Psoas muscle (tissue), 8 donors: Measurements from ENCODE around the gene SRXN1. TPM values are rescaled to one million over a fixed set of nuclear protein-coding genes. Genes with fewer than 3 reads are reported as not detected.

Experiments
- ATAC-seq, 4 donors: fragments of 200-7000 bp; cut with Tn5 transposase; one replicate each; pipeline ENCODE4 v1.9.1; 2020; ENCODE audit warnings: moderate library complexity in 3 of 4, mild to moderate bottlenecking in 2 of 4
- DNase-seq, 2 donors: peaks; one replicate each; pipeline ENCODE4 v3.0.0-alpha.2; 2020
- H3K27ac ChIP-seq: fragments of 200-600 bp; one replicate; pipeline ENCODE4 v1.8.0; 2022
- H3K27me3 ChIP-seq, 3 donors: fragments of 200-600 bp in 1 of 3; one replicate each; pipeline versions ENCODE4 v1.6.1 to v1.8.0; 2013 to 2022; ENCODE audit warnings: low read length in 2 of 3, mild to moderate bottlenecking in 2 of 3, moderate library complexity in 1 of 3; ENCODE audit not compliant: insufficient read depth in 3 of 3
- H3K36me3 ChIP-seq, 2 donors: fragments of 200-600 bp in 1 of 2; one replicate each; pipeline versions ENCODE4 v1.6.1 to v1.8.0; 2013 to 2022; ENCODE audit warnings: low read depth in 1 of 2, mild to moderate bottlenecking in 1 of 2, moderate library complexity in 1 of 2; ENCODE audit not compliant: insufficient read depth in 1 of 2
- H3K4me1 ChIP-seq: fragments of 200-600 bp; one replicate; pipeline ENCODE4 v1.8.0; 2022
- H3K4me3 ChIP-seq: fragments of 200-600 bp; one replicate; pipeline ENCODE4 v1.8.0; 2022; ENCODE audit warnings: mild to moderate bottlenecking
- H3K9me3 ChIP-seq: fragments of 200-600 bp; one replicate; pipeline ENCODE4 v1.8.0; 2022
- CTCF ChIP-seq: fragments of 200-600 bp; IDR thresholded peaks from one replicate; pipeline ENCODE4 v1.8.0; 2022; ENCODE audit warnings: antibody characterized with exemption
- WGBS, 3 donors: extraction: QIAGEN DNeasy Blood & Tissue Kit; methylation state at CpG; one replicate each; pipeline versions ENCODE4 v1.1.6 to v1.1.7; 2013; 5-methylcytosine and 5-hydroxymethylcytosine counted together
- intact Hi-C, 2 donors: fragments of 100-400 bp; cut with DNase I; formaldehyde crosslinking; loops; one replicate each; pipeline versions ENCODE4 v1.11.0 to v1.14.2; 2022
- polyA plus RNA-seq, 3 donors: library from polyadenylated mRNA; stranded (reverse); fragments of 200-250 nt; gene quantifications; one replicate each; pipeline ENCODE4 v1.2.3, GENCODE V29; 2013
- total RNA-seq, 4 donors: library from RNA; stranded (reverse); fragmentation: NEBNext Ultra II Directional in 2 of 4; extraction: Animal tissue kit (Norgen Biotek cat#: 25700) in 2 of 4; gene quantifications; one replicate each; pipeline versions ENCODE4 v1.2.1 to v1.2.4, GENCODE V29; 2021 to 2023
- donor health status: healthy with polysubstance abuse.
- donor health status: DM: no; HTN: no; CAD: no; lungs with moderate emphysema.
- donor health status: Bipolar disorder and iron deficiency.
- donor health status: healthy.
- donor health status: DM: yes; HTN: yes; CAD: no.
- donor health status: DM: no; HTN: no; CAD: no.
- donor health status: DM: no; HTN: no; CAD: no.
- donor health status: DM: yes; HTN: yes; CAD: no.

The SRXN1 gene
- total and polyA plus RNA-seq, 7 donors, result 30.7 to 172 (median 69.6) TPM

- peak overlapping the region; percentile 41 for H3K4me3 ChIP-seq
- no peak for TF ChIP-seq CTCF
- WGBS, 3 donors, result 3% methylated on average over 23 to 25 of the region's 25 CpGs
- no peak overlapping the region for H3K27ac ChIP-seq
- H3K36me3 ChIP-seq, result no peaks in the 10 kb centered on the region
- peaks cover 14% of the 10 kb centered on the region for H3K4me1 ChIP-seq
- H3K9me3 ChIP-seq, result no peaks in the 10 kb centered on the region
- ATAC-seq (no peak), DNase-seq (no peak)
- intact Hi-C loops, result no loop called here
- H3K27me3 ChIP-seq, result peaks cover 3 to 45% (median 5%) of the 10 kb centered on the region in 3 donors
Measured at GRCh38 chr20:675033-675452, 22.0 kb upstream of the SRXN1 start.

- DNase-seq (no peak), ATAC-seq (no peak)
- 35 to 45% (median 40%) methylated on average over 3 of the region's 3 CpGs for WGBS, 3 donors
- Histone ChIP-seq H3K27me3 (peaks cover 0 to 34% (median 5%) of the 10 kb centered on the region in 3 donors), H3K4me3 (no peak overlapping the region), H3K36me3 (no peaks in the 10 kb centered on the region), H3K9me3 (no peaks in the 10 kb centered on the region), H3K27ac (no peak overlapping the region), H3K4me1 (peaks cover 21% of the 10 kb centered on the region)
- intact Hi-C loops, result loop anchor here in 1 of 2 donors (5.0 kb wide), 1 partner anchor 49 kb away; no protein-coding TSS in a partner anchor
- no peak for TF ChIP-seq CTCF
Measured at GRCh38 chr20:673603-674001, 20.6 kb upstream of the SRXN1 start.

- no peak for TF ChIP-seq CTCF
- DNase-seq, result no peak
- peaks cover 0 to 29% (median 5%) of the 10 kb centered on the region in 3 donors for H3K27me3 ChIP-seq
- no peaks in the 10 kb centered on the region for H3K36me3 ChIP-seq
- H3K4me3 ChIP-seq, result no peak overlapping the region
- intact Hi-C loops, result loop anchor here in 1 of 2 donors (5.0 kb wide), 1 partner anchor 49 kb away; no protein-coding TSS in a partner anchor
- H3K27ac ChIP-seq, result no peak overlapping the region
- H3K4me1 ChIP-seq, result peaks cover 21% of the 10 kb centered on the region
- no peak for ATAC-seq
- WGBS, 3 donors, result 28 to 32% (median 31%) methylated on average over 7 of the region's 7 CpGs
- no peaks in the 10 kb centered on the region for H3K9me3 ChIP-seq
Measured at GRCh38 chr20:672963-673602, 20.1 kb upstream of the SRXN1 start.

GRCh38 chr20:671252-672030, 18.4 kb upstream of the SRXN1 start:
- intact Hi-C loops, result loop anchor here in 1 of 2 donors (5.0 kb wide), 1 partner anchor 51 kb away; no protein-coding TSS in a partner anchor
- H3K27me3 ChIP-seq, result peaks cover 0 to 22% (median 5%) of the 10 kb centered on the region in 3 donors
- H3K9me3 ChIP-seq, result no peaks in the 10 kb centered on the region
- H3K4me3 ChIP-seq, result no peak overlapping the region
- H3K27ac ChIP-seq, result no peak overlapping the region
- H3K36me3 ChIP-seq, result no peaks in the 10 kb centered on the region
- DNase-seq (no peak), ATAC-seq (no peak)
- 48 to 64% (median 53%) methylated on average over 8 to 9 of the region's 9 CpGs for WGBS, 3 donors
- TF ChIP-seq CTCF, result no peak
- H3K4me1 ChIP-seq, result peaks cover 22% of the 10 kb centered on the region
